Spleen (tissue), 11 donors: Measurements from ENCODE around the gene TACC3. TPM values are rescaled to one million over a fixed set of nuclear protein-coding genes. Genes with fewer than 3 reads are reported as not detected.

Source experiments
- DNase-seq: peaks from one replicate; pipeline ENCODE4 v3.0.0-alpha.2; 2020
- H3K27ac ChIP-seq, 8 donors: fragments of 200-600 bp; sonication (generic) in 7 of 8; 1 replicate in 4 of 8; 2 replicates in 4 of 8; pipeline versions ENCODE4 v1.5.0 to v1.8.0; 2016 to 2021; ENCODE audit warnings: inconsistent platforms in 4 of 8, mild to moderate bottlenecking in 4 of 8, moderate library complexity in 1 of 8
- H3K27me3 ChIP-seq, 7 donors: fragments of 200-600 bp; sonication (generic) in 6 of 7; replicated peaks in 1 of 7; 1 replicate in 4 of 7; 2 replicates in 3 of 7; pipeline versions ENCODE4 v1.5.0 to v1.8.0; 2016 to 2021; ENCODE audit warnings: inconsistent platforms in 3 of 7, mild to moderate bottlenecking in 1 of 7
- H3K36me3 ChIP-seq, 6 donors: fragments of 200-600 bp; sonication (generic) in 5 of 6; 1 replicate in 4 of 6; 2 replicates in 2 of 6; pipeline versions ENCODE4 v1.5.0 to v1.8.0; 2016 to 2021; ENCODE audit warnings: inconsistent platforms in 2 of 6
- H3K4me1 ChIP-seq, 6 donors: fragments of 200-600 bp; sonication (generic) in 5 of 6; 1 replicate in 3 of 6; 2 replicates in 3 of 6; pipeline versions ENCODE4 v1.5.0 to v1.8.0; 2016 to 2021; ENCODE audit warnings: inconsistent platforms in 3 of 6
- H3K4me3 ChIP-seq, 8 donors: fragments of 200-600 bp; sonication (generic) in 7 of 8; 1 replicate in 4 of 8; 2 replicates in 4 of 8; pipeline versions ENCODE4 v1.5.0 to v1.8.0; 2016 to 2021; ENCODE audit warnings: inconsistent platforms in 4 of 8, mild to moderate bottlenecking in 4 of 8, moderate library complexity in 2 of 8
- H3K9me3 ChIP-seq, 8 donors: fragments of 200-600 bp; sonication (generic) in 7 of 8; 1 replicate in 4 of 8; 2 replicates in 4 of 8; pipeline versions ENCODE4 v1.5.0 to v1.8.0; 2016 to 2021; ENCODE audit warnings: inconsistent platforms in 4 of 8
- CTCF ChIP-seq, 11 experiments: fragments of 200-600 bp in 7 of 11; fragments of 450-650 bp in 4 of 11; sonication (generic) in 4 of 11; IDR thresholded peaks in 8 of 11; conservative IDR thresholded peaks in 3 of 11; 1 replicate in 7 of 11; 2 replicates in 4 of 11; pipeline versions ENCODE4 v1.4.0 to v1.8.0; 2016 to 2021; ENCODE audit warnings: antibody characterized with exemption in 11 of 11, inconsistent platforms in 4 of 11, mild to moderate bottlenecking in 1 of 11
- POLR2A ChIP-seq, 3 donors: fragments of 450-650 bp; IDR thresholded peaks; one replicate each; pipeline ENCODE4 v1.5.1; 2017; ENCODE audit warnings: antibody characterized with exemption in 3 of 3, mild to moderate bottlenecking in 1 of 3
- POLR2AphosphoS5 ChIP-seq, 3 donors: sonication (generic); formaldehyde crosslinking; IDR thresholded peaks; one replicate each; pipeline ENCODE4 v1.5.1; 2017; ENCODE audit warnings: antibody characterized with exemption in 3 of 3
- WGBS, 5 donors: extraction: QIAGEN DNeasy Blood & Tissue Kit in 3 of 5; methylation state at CpG; one replicate each; pipeline versions ENCODE4 v1.1.5 to v1.1.7; 2013 to 2018; 5-methylcytosine and 5-hydroxymethylcytosine counted together
- intact Hi-C: fragments of 100-400 bp; cut with DNase I; formaldehyde crosslinking; loops from one replicate; pipeline ENCODE4 v1.15.0; 2023; ENCODE audit warnings: low total_unique reads
- polyA plus RNA-seq, 3 donors: library from polyadenylated mRNA; stranded (reverse); fragments of 200-250 nt; gene quantifications; one replicate each; pipeline ENCODE4 v1.2.1, GENCODE V29; 2013
- total RNA-seq, 7 donors: library from RNA; depleted of rRNA in 3 of 7; stranded (reverse); fragments of >200 nt in 3 of 7; fragmentation: NEBNext Ultra II Directional in 4 of 7; extraction: Animal tissue kit (Norgen Biotek cat#: 25700) in 4 of 7; gene quantifications; one replicate each; pipeline versions ENCODE4 v1.1.0 to v1.2.1, GENCODE V29; 2016 to 2021
- donor health status: healthy with polysubstance abuse.
- donor health status: DM: no; HTN: no; CAD: no; lungs with moderate emphysema.
- donor health status: DM: no; HTN: no; CAD: no.
- donor health status: Bipolar disorder and iron deficiency.
- donor health status: healthy.
- donor health status: DM: no; HTN: no; CAD: no.
- donor health status: DM: yes; HTN: yes; CAD: no.

Gene TACC3
- total and polyA plus RNA-seq, 10 donors: 33.3 to 84.4 (median 53.4) TPM

- no peak overlapping the region for H3K27ac ChIP-seq
- H3K27me3 ChIP-seq: peaks cover 0 to 15% (median 0%) of the 10 kb centered on the region in 7 donors
- DNase-seq: no peak
- TF ChIP-seq CTCF (IDR thresholded peaks at IDR 0.05 in 8 of 11, conservative IDR thresholded peaks at IDR 0.05 in 3 of 11) (no peak), POLR2AphosphoS5 (IDR thresholded peaks at IDR 0.05) (no peak), POLR2A (IDR thresholded peaks at IDR 0.05) (no peak)
- no peak overlapping the region for H3K4me3 ChIP-seq
- intact Hi-C loops: no loop called here
- peaks cover 10 to 62% (median 38%) of the 10 kb centered on the region in 6 donors for H3K4me1 ChIP-seq
- no peaks in the 10 kb centered on the region for H3K9me3 ChIP-seq
- 81 to 88% (median 84%) methylated on average over 9 to 20 of the region's 20 CpGs for WGBS, 5 donors
- no peaks in the 10 kb centered on the region for H3K36me3 ChIP-seq
Measured at GRCh38 chr4:1756893-1757779, 35.8 kb downstream of the TACC3 start.

- Histone ChIP-seq H3K4me3 (no peak overlapping the region), H3K27me3 (peaks cover 0 to 15% (median 0%) of the 10 kb centered on the region in 7 donors), H3K36me3 (no peaks in the 10 kb centered on the region), H3K9me3 (no peaks in the 10 kb centered on the region), H3K27ac (no peak overlapping the region), H3K4me1 (peaks cover 3 to 61% (median 33%) of the 10 kb centered on the region in 6 donors)
- 79 to 89% (median 83%) methylated on average over 15 to 17 of the region's 17 CpGs for WGBS, 5 donors
- no peak for DNase-seq
- TF ChIP-seq POLR2A (IDR thresholded peaks at IDR 0.05) (no peak), POLR2AphosphoS5 (IDR thresholded peaks at IDR 0.05) (no peak), CTCF (IDR thresholded peaks at IDR 0.05 in 8 of 11, conservative IDR thresholded peaks at IDR 0.05 in 3 of 11) (no peak)
- intact Hi-C loops: no loop called here
Measured at GRCh38 chr4:1757836-1758235, 36.5 kb downstream of the TACC3 start.

GRCh38 chr4:1758306-1759121, 37.2 kb downstream of the TACC3 start:
- DNase-seq: no peak
- 78 to 92% (median 86%) methylated on average over 24 to 27 of the region's 27 CpGs for WGBS, 5 donors
- Histone ChIP-seq H3K36me3 (no peaks in the 10 kb centered on the region), H3K9me3 (no peaks in the 10 kb centered on the region), H3K27me3 (peaks cover 0 to 16% (median 7%) of the 10 kb centered on the region in 7 donors), H3K4me1 (peaks cover 0 to 61% (median 32%) of the 10 kb centered on the region in 6 donors), H3K4me3 (no peak overlapping the region), H3K27ac (no peak overlapping the region)
- TF ChIP-seq CTCF (IDR thresholded peaks at IDR 0.05 in 8 of 11, conservative IDR thresholded peaks at IDR 0.05 in 3 of 11): no peak
- TF ChIP-seq POLR2AphosphoS5 (IDR thresholded peaks at IDR 0.05): no peak
- TF ChIP-seq POLR2A (IDR thresholded peaks at IDR 0.05): no peak
- intact Hi-C loops: no loop called here
